ENCODE measurements around the gene GALR1.

The GALR1 gene

GRCh38 chr18:77320971-77321559, 71.4 kb downstream of the GALR1 start:
- DNase-seq (ENCODE audit: low read depth in 2 of 2, low spot score in 1 of 2), result no peak

- DNase-seq (ENCODE audit: low read depth in 2 of 2, low spot score in 1 of 2), result no peak
Observed at GRCh38 chr18:77321823-77322805, 72.5 kb downstream of the GALR1 start.

- no peak for DNase-seq (ENCODE audit: low read depth in 2 of 2, low spot score in 1 of 2)
Observed at GRCh38 chr18:77323640-77324299, 74.1 kb downstream of the GALR1 start.
